ENCODE measurements around the gene FRYL.

Gene FRYL

DNA sequence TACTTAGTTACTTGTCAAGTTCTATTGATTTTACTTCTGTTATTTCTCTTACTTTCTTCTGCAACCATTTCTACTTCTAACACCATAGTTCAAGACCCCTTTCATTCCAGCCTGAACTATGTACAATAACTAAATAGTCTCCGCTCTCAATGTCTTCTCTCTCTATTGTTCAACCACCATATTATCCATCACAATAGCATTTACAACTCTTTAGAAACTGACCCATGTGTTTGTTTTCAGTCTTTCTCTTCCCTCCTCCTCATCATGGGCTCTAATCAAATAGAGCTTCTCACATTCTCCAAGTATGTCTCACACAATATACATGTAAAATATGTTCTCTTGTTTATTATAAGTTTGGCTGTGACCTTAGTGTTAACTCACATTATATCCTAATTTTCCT, 146.4 kb downstream of the FRYL start:
- Histone ChIP-seq H3K36me3 (ENCODE audit: control insufficient read depth, insufficient read depth, low read length, severe bottlenecking) (no peaks in the 10 kb centered on the region), H3K4me1 (ENCODE audit: control insufficient read depth, insufficient read depth, low read length) (no peaks in the 10 kb centered on the region), H3K4me3 (ENCODE audit: low read length) (no peak overlapping the region), H3K9ac (ENCODE audit: low read length) (no peak overlapping the region), H3K9me3 (ENCODE audit: control insufficient read depth, low read length) (no peaks in the 10 kb centered on the region), H3K27me3 (replicated peaks; ENCODE audit: control insufficient read depth, insufficient read depth, low read length) (no peaks in the 10 kb centered on the region)
- no peak for DNase-seq (ENCODE audit: low read depth)

DNA sequence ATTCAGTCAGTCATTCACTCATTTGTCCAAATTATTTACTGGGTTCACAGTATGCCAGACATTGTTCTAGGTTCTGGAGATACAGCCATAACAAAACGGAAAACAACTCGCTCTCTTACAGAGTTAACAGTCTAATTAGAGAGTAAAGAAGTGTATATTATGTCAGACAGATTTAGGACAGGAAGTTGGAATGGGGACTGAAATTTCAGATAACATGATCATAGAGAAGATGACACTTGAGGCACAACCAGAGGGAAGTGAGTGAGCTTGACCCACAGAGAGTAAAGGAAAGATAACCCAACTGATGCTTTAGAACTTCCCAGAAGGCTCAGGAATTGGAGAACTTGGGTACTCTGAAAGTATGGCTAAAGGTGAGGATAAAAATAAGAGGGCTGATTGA, 150.6 kb downstream of the FRYL start:
- Histone ChIP-seq H3K9me3 (ENCODE audit: control insufficient read depth, low read length) (no peaks in the 10 kb centered on the region), H3K4me1 (ENCODE audit: control insufficient read depth, insufficient read depth, low read length) (no peaks in the 10 kb centered on the region), H3K4me3 (ENCODE audit: low read length) (no peak overlapping the region), H3K9ac (ENCODE audit: low read length) (no peak overlapping the region), H3K36me3 (ENCODE audit: control insufficient read depth, insufficient read depth, low read length, severe bottlenecking) (no peaks in the 10 kb centered on the region), H3K27me3 (replicated peaks; ENCODE audit: control insufficient read depth, insufficient read depth, low read length) (no peaks in the 10 kb centered on the region)
- DNase-seq (ENCODE audit: low read depth): no peak

DNA sequence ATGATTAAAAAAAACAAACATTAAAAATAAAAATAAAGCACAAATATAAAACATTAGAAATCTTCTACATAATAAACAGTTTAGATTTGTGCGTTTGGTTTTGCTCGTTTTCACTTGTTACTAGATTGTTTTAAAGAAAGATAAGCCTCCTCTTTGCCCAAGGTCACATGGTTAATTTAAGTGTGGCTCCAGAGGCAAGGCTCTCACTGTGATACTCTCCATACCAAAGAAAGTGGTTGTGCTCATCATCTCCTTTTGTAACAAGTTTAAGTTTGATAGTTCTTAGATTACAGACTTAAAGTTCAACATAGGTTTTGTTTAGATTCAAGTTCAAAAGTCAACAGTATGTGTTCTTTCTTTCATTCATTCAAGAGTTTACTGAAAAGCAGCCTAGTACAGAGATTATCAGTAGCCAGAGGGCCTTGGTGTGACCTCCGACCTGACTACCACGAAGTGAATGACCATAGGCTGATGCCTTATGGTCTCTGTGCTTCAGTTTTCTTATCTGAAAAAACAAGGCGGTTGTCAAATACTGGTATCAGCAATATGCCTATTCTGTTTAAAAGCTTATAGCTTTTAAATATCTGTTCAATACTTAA, 156.8 kb downstream of the FRYL start:
- Histone ChIP-seq H3K9ac (ENCODE audit: low read length) (no peak overlapping the region), H3K9me3 (ENCODE audit: control insufficient read depth, low read length) (no peaks in the 10 kb centered on the region), H3K27me3 (replicated peaks; ENCODE audit: control insufficient read depth, insufficient read depth, low read length) (no peaks in the 10 kb centered on the region), H3K36me3 (ENCODE audit: control insufficient read depth, insufficient read depth, low read length, severe bottlenecking) (no peaks in the 10 kb centered on the region), H3K4me1 (ENCODE audit: control insufficient read depth, insufficient read depth, low read length) (peaks cover 7% of the 10 kb centered on the region), H3K4me3 (ENCODE audit: low read length) (no peak overlapping the region)
- DNase-seq (ENCODE audit: low read depth): no peak

DNA sequence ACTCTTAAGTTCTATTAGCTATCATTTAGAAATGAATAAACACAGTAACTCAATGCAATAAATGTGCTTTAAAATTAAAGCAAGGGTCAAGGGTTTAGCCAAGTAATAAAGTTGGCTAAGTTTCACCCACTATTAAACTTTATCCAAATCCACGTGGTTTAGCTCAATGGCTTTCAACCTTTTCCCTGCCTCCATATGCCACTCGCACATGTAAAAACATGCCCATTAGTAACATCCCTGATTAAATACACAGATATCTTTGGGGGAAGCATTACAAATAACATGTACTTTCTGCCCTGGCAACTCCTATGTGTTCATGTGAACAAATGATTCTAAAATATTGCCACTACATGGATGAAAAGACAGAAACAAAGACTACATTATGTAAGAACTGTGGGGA, 159.2 kb downstream of the FRYL start:
- Histone ChIP-seq H3K4me3 (ENCODE audit: low read length) (no peak overlapping the region), H3K9ac (ENCODE audit: low read length) (no peak overlapping the region), H3K4me1 (ENCODE audit: control insufficient read depth, insufficient read depth, low read length) (peaks cover 12% of the 10 kb centered on the region), H3K27me3 (replicated peaks; ENCODE audit: control insufficient read depth, insufficient read depth, low read length) (no peaks in the 10 kb centered on the region), H3K9me3 (ENCODE audit: control insufficient read depth, low read length) (no peaks in the 10 kb centered on the region), H3K36me3 (ENCODE audit: control insufficient read depth, insufficient read depth, low read length, severe bottlenecking) (no peaks in the 10 kb centered on the region)
- no peak for DNase-seq (ENCODE audit: low read depth)

DNA sequence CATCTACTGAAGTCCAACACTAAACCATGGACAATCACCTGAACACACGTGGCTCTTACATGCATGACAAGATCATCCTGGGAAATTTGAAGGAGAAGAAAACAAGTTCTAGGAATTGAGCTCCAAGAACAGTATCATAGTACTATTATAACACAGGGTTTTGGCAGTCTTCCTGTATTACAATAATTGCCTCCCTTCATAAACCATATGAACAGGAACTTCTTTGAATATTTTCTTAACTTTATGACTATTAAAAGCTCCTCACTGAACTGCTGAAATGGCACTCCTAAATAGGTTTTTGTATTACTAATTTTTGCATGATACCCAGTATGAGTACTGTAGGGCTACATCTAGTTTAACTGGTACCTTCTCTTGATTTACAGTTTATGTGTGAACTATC, 160.0 kb downstream of the FRYL start:
- DNase-seq (ENCODE audit: low read depth): peak; percentile 11
- Histone ChIP-seq H3K9me3 (ENCODE audit: control insufficient read depth, low read length) (no peaks in the 10 kb centered on the region), H3K4me1 (ENCODE audit: control insufficient read depth, insufficient read depth, low read length) (peaks cover 12% of the 10 kb centered on the region), H3K9ac (ENCODE audit: low read length) (no peak overlapping the region), H3K27me3 (replicated peaks; ENCODE audit: control insufficient read depth, insufficient read depth, low read length) (no peaks in the 10 kb centered on the region), H3K4me3 (ENCODE audit: low read length) (no peak overlapping the region), H3K36me3 (ENCODE audit: control insufficient read depth, insufficient read depth, low read length, severe bottlenecking) (no peaks in the 10 kb centered on the region)

DNA sequence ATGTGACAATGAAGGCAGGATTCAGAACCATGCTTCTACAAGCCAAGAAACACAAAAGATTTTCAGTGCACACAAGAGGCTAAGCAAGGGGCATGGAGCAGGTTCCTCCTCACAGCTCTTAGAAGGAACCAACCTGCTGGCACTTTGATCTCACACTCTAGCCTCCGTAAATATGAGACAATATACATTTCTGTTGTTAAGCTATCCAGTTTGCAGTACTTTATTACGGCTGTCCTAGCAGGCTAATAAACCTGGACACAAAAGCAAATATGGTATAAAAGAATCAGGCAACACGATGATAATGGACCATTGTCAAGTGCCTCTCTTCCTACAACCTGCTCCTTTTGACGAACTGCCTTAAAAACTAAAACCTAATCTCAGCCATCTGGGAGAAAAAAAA, 175.6 kb downstream of the FRYL start:
- no peak overlapping the region for H3K4me3 ChIP-seq (ENCODE audit: low read length)
- H3K4me1 ChIP-seq (ENCODE audit: control insufficient read depth, insufficient read depth, low read length): no peaks in the 10 kb centered on the region
- no peaks in the 10 kb centered on the region for H3K9me3 ChIP-seq (ENCODE audit: control insufficient read depth, low read length)
- H3K9ac ChIP-seq (ENCODE audit: low read length): no peak overlapping the region
- no peaks in the 10 kb centered on the region for H3K27me3 ChIP-seq (replicated peaks; ENCODE audit: control insufficient read depth, insufficient read depth, low read length)
- DNase-seq (ENCODE audit: low read depth): no peak
- no peaks in the 10 kb centered on the region for H3K36me3 ChIP-seq (ENCODE audit: control insufficient read depth, insufficient read depth, low read length, severe bottlenecking)

DNA sequence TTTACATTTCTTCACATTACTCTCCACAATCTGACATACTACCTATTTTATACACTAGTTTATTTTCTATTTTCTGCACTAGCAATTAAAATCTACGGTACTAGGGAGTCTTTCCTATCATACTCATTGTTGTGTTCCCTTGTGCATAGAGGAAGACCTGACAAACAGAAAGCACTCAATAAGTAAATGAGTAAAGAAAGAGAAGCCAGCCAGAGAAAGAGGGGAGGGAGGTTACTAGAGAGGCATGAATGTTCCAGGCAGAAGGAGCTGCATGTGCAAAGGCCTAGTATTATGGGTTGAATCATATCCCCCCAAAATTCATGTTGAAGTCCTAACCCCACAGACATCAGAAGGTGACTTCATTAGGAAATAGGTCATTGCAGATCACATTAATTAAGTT, 176.0 kb downstream of the FRYL start:
- Histone ChIP-seq H3K27me3 (replicated peaks; ENCODE audit: control insufficient read depth, insufficient read depth, low read length) (no peaks in the 10 kb centered on the region), H3K9ac (ENCODE audit: low read length) (no peak overlapping the region), H3K9me3 (ENCODE audit: control insufficient read depth, low read length) (no peaks in the 10 kb centered on the region), H3K36me3 (ENCODE audit: control insufficient read depth, insufficient read depth, low read length, severe bottlenecking) (no peaks in the 10 kb centered on the region), H3K4me3 (ENCODE audit: low read length) (no peak overlapping the region), H3K4me1 (ENCODE audit: control insufficient read depth, insufficient read depth, low read length) (no peaks in the 10 kb centered on the region)
- DNase-seq (ENCODE audit: low read depth): no peak

DNA sequence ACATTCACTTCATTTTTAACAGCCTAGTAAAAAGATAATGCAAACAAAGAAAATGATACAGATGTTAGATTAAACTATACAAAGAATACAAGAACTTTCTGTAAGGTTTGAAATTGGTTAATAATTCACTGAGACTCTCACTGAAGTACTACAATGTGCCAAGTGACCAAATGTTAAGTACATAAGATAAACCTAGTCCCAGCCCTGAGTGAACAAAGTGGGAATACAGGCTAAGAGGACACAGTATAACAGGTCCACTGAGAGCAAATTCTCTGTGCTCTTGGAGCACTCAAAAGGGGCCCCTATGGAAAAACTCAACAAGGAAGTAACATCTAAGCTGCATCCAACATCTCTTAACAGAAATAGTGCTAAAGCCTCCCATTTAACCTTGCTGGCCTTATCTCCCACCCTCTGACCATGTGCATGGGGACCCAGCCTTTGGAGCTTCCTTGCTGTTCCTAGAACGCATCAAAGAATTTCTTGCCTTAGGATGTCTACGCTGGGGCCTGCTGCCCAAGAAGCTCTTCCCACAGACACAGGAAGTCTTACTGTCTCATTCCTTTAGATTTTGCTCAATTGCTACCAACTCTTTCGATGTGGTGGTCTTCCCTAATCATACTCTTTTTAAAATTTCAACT, 176.6 kb downstream of the FRYL start:
- Histone ChIP-seq H3K27me3 (replicated peaks; ENCODE audit: control insufficient read depth, insufficient read depth, low read length) (no peaks in the 10 kb centered on the region), H3K9ac (ENCODE audit: low read length) (no peak overlapping the region)
- no peak for DNase-seq (ENCODE audit: low read depth)

DNA sequence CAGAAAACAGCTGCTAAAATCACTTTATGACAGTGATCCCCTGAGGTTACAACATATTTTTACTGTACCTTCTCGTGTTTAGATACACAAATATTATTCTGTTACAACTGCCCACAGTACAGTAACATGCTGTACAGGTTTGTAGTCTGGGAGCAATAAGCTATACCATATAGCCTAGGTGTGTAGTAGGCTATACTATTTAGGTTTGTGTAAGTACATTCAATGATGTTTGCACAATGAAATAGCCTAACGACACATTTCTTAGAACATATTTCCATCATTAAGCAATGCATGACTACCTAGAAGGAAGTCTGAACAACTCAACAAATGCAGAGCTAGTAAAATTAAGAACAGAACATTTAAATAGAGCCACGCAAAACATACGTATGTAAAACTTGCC, 177.3 kb downstream of the FRYL start:
- Histone ChIP-seq H3K36me3 (ENCODE audit: control insufficient read depth, insufficient read depth, low read length, severe bottlenecking) (peaks cover 5% of the 10 kb centered on the region), H3K9ac (ENCODE audit: low read length) (no peak overlapping the region), H3K27me3 (replicated peaks; ENCODE audit: control insufficient read depth, insufficient read depth, low read length) (no peaks in the 10 kb centered on the region), H3K9me3 (ENCODE audit: control insufficient read depth, low read length) (no peaks in the 10 kb centered on the region), H3K4me3 (ENCODE audit: low read length) (no peak overlapping the region), H3K4me1 (ENCODE audit: control insufficient read depth, insufficient read depth, low read length) (no peaks in the 10 kb centered on the region)
- peak; percentile 38 for DNase-seq (ENCODE audit: low read depth)

More for the DNA sequence above, 176.6 kb downstream of the FRYL start:
- H3K4me1 ChIP-seq (ENCODE audit: control insufficient read depth, insufficient read depth, low read length): no peaks in the 10 kb centered on the region
- no peak overlapping the region for H3K4me3 ChIP-seq (ENCODE audit: low read length)
- H3K9me3 ChIP-seq (ENCODE audit: control insufficient read depth, low read length): no peaks in the 10 kb centered on the region
- peaks cover 4% of the 10 kb centered on the region for H3K36me3 ChIP-seq (ENCODE audit: control insufficient read depth, insufficient read depth, low read length, severe bottlenecking)

DNA sequence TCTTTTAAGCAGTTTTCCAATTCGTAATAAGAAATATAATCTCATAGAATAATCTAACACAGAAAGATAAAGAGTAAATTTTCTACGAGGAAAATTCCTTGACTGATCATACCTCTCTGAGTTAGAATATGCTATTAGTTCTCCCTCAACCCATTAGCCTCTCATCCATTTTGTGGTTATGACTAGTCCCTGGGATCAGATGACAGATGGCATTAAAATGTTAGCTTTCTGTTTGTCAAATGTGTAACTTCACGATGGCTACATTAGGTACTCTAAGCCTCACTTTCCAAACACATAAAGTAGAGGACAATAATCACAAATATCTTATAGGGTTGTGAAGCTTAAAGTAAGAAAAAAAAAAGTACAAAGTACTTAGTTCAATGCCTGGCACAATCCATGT, 177.9 kb downstream of the FRYL start:
- Histone ChIP-seq H3K4me3 (ENCODE audit: low read length) (no peak overlapping the region), H3K9ac (ENCODE audit: low read length) (no peak overlapping the region), H3K36me3 (ENCODE audit: control insufficient read depth, insufficient read depth, low read length, severe bottlenecking) (peaks cover 5% of the 10 kb centered on the region), H3K9me3 (ENCODE audit: control insufficient read depth, low read length) (no peaks in the 10 kb centered on the region), H3K4me1 (ENCODE audit: control insufficient read depth, insufficient read depth, low read length) (no peaks in the 10 kb centered on the region), H3K27me3 (replicated peaks; ENCODE audit: control insufficient read depth, insufficient read depth, low read length) (no peaks in the 10 kb centered on the region)
- peak; percentile 48 for DNase-seq (ENCODE audit: low read depth)

DNA sequence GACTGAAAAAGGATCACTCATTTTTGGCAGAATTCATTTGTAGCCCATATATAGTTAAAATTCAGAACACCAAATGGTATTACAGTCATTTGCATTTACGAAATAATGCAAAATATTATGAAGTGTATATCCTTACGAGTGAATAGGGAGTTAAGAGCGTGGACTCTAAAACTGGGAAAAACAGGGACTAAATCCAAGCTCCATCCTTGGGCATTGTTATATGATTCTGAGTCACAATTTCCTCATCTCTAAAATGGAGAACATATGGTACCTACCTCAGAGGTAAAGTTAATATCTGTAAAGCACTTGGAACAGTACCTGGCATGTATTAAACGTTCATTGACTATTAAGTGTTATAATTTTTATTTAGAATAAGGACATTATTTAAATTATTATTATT, 183.7 kb downstream of the FRYL start:
- DNase-seq (ENCODE audit: low read depth): no peak
- H3K9ac ChIP-seq (ENCODE audit: low read length): no peak overlapping the region
- no peaks in the 10 kb centered on the region for H3K4me1 ChIP-seq (ENCODE audit: control insufficient read depth, insufficient read depth, low read length)
- H3K27me3 ChIP-seq (replicated peaks; ENCODE audit: control insufficient read depth, insufficient read depth, low read length): no peaks in the 10 kb centered on the region
- no peaks in the 10 kb centered on the region for H3K9me3 ChIP-seq (ENCODE audit: control insufficient read depth, low read length)
- no peak overlapping the region for H3K4me3 ChIP-seq (ENCODE audit: low read length)
- H3K36me3 ChIP-seq (ENCODE audit: control insufficient read depth, insufficient read depth, low read length, severe bottlenecking): peaks cover 10% of the 10 kb centered on the region

DNA sequence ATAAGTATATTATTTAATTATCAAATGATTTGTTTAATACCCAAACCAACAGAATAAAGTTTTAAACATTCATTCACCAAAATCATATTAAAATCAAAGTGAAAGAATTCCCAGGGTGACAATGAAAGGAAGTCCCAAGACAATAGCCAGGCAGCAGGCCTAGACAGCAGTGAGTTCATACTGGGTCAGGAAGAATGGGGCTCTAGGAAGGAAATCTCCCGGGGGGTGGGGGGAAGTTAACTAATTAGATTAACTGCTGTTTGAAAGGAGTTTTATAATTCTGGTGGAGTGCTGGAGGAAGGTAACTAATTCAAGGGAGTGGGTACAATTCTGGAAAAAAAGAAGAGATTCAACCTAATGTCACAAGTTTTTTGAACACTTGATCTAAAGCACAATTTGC, 185.9 kb downstream of the FRYL start:
- no peak for DNase-seq (ENCODE audit: low read depth)
- Histone ChIP-seq H3K36me3 (ENCODE audit: control insufficient read depth, insufficient read depth, low read length, severe bottlenecking) (peaks cover 14% of the 10 kb centered on the region), H3K9me3 (ENCODE audit: control insufficient read depth, low read length) (no peaks in the 10 kb centered on the region), H3K27me3 (replicated peaks; ENCODE audit: control insufficient read depth, insufficient read depth, low read length) (no peaks in the 10 kb centered on the region), H3K9ac (ENCODE audit: low read length) (no peak overlapping the region), H3K4me3 (ENCODE audit: low read length) (no peak overlapping the region), H3K4me1 (ENCODE audit: control insufficient read depth, insufficient read depth, low read length) (no peaks in the 10 kb centered on the region)

Data from adipocyte (in vitro differentiated cells).